ENCODE data around the gene CFAP46.
A peak's percentile ranks its signal among the peaks of the same experiment; 100 is the strongest.

CFAP46 gene

DNA sequence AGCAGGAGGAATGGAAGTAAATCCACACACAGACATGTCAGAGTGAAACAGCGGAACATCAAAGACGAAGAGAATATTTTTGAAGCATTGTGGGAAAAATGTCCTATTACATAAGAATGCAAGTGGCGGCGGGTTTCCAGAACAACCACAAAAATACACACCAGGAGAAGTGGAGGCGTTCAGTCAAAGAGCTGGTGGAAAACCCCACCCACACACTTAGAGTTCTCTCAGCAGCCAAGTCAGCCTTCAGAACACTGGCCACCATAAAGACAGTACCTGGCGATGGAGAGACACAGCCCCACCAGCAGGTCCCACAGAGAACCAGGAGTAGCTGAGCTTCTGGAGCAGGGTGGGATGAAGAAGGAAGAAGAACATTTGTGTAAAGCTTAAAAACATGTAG is 180.1 kb downstream of the CFAP46 start:
- DNase-seq: peak; percentile 36

DNA sequence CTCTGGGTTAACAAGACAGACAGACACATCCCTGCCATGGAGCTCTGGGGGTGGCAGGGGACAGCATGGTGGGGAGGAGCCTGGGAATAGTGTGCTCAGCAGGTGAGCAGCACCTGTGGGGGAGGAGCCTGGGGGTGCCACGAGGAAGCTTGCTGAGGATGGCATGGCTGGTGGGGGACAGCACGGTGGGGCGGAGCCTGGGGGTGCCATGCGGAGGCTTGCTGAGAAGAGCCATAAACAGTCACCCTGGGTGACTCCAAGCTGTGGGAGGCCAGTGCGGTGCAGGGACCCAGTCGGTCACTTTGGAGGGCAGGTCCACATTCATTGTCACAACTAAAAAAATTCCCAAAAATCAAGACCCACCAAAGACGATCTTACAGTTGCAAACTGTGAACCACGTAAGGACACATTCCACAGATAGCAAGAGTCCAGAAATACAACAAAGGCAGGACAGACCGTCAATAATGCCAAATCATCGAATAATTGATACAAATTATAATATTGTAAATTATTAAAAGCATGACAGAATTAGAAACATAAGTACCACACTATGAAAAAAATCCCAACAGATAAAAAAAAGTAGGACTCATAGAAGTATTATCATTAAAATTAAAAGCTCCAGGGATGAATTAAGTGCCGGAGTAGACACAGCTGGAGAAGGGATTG is 180.8 kb downstream of the CFAP46 start:
- no peak for DNase-seq

DNA sequence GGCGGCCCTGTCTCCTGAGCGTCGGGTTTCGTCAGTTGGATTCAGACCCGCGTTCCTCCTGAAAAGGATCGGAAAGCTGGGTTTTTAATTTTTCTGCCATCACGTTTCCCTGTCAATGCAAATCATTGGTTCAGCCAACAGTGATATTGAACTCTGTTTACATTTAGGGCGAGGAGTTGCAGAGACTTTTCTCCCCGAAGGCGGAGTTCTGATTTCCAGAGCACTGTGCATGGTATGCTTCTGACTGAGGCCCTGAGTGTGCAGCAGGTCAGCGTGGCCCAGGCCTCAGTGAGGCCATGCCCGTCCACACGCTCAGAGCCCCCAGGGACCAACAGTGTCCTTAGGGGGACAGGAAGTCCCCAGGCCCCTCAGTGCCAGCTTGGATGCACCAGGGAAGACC is 183.5 kb downstream of the CFAP46 start:
- no peak for DNase-seq

Measured in inflammatory macrophage treated with lipopolysaccharide for 4 hours (primary cell).